HCT116 (cell line): ENCODE measurements around the gene PROM2.

Source experiments
- POLR2A ChIP-seq: IDR thresholded peaks from 2 replicates; pipeline ENCODE4 v1.7.0; 2011; ENCODE audit warnings: borderline replicate concordance; ENCODE audit not compliant: insufficient read depth, insufficient read length; ENCODE audit errors: extremely low read depth
- SRF ChIP-seq: IDR thresholded peaks from 2 replicates; pipeline ENCODE4 v1.6.1; 2012; ENCODE audit warnings: low read depth
- TCF7L2 ChIP-seq: IDR thresholded peaks from 2 replicates; pipeline ENCODE4 v1.7.0; 2011; ENCODE audit warnings: borderline replicate concordance, inconsistent platforms; ENCODE audit not compliant: insufficient read depth, insufficient read length; ENCODE audit errors: extremely low read depth
- TF ChIP-seq, protein P1 (sequence below), 3 experiments: fragments of 200-600 bp in 1 of 3; sonication (generic) in 1 of 3; IDR thresholded peaks in 2 of 3; conservative IDR thresholded peaks in 1 of 3; 2 replicates each; pipeline ENCODE4 v1.5.1; 2012 to 2017; ENCODE audit warnings: low read depth in 2 of 3, low read length in 2 of 3, antibody characterized with exemption in 1 of 3, borderline replicate concordance in 1 of 3, control low read depth in 1 of 3, mild to moderate bottlenecking in 1 of 3, mixed read lengths in 1 of 3, mixed run types in 1 of 3, moderate library complexity in 1 of 3; ENCODE audit not compliant: insufficient read depth in 1 of 3
- TF ChIP-seq, protein P2 (sequence below): IDR thresholded peaks from 2 replicates; pipeline ENCODE4 v1.6.1; 2012; ENCODE audit warnings: low read depth

DNA sequence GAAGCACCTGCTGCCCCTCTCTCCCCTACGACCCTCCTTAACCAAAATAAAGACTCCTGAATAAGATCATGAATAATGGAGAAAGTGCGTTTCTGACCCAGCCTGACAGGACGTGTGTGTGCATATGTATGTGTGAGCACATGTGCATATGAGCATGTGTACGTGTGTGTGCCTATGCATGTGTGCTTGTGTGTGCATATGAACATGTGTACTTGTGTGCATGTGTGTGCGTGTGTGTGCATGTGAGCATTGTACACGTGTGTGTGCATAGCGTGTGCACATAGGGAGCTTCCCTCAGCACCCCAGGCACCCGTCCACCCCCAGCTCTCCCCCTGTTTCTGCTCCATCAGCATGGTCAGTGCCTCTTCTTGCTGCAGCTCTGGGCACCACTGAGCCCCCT is 33.6 kb downstream of the PROM2 start:
- TF ChIP-seq, protein P1, sequence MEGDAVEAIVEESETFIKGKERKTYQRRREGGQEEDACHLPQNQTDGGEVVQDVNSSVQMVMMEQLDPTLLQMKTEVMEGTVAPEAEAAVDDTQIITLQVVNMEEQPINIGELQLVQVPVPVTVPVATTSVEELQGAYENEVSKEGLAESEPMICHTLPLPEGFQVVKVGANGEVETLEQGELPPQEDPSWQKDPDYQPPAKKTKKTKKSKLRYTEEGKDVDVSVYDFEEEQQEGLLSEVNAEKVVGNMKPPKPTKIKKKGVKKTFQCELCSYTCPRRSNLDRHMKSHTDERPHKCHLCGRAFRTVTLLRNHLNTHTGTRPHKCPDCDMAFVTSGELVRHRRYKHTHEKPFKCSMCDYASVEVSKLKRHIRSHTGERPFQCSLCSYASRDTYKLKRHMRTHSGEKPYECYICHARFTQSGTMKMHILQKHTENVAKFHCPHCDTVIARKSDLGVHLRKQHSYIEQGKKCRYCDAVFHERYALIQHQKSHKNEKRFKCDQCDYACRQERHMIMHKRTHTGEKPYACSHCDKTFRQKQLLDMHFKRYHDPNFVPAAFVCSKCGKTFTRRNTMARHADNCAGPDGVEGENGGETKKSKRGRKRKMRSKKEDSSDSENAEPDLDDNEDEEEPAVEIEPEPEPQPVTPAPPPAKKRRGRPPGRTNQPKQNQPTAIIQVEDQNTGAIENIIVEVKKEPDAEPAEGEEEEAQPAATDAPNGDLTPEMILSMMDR (IDR thresholded peaks at IDR 0.05 in 2 of 3, conservative IDR thresholded peaks at IDR 0.05 in 1 of 3; ENCODE audit: borderline replicate concordance in 1 of 3, insufficient read depth in 1 of 3, low read depth in 2 of 3, low read length in 2 of 3) = no peak
- no peak for TF ChIP-seq SRF
- no peak for TF ChIP-seq POLR2A
- TF ChIP-seq, protein P2, sequence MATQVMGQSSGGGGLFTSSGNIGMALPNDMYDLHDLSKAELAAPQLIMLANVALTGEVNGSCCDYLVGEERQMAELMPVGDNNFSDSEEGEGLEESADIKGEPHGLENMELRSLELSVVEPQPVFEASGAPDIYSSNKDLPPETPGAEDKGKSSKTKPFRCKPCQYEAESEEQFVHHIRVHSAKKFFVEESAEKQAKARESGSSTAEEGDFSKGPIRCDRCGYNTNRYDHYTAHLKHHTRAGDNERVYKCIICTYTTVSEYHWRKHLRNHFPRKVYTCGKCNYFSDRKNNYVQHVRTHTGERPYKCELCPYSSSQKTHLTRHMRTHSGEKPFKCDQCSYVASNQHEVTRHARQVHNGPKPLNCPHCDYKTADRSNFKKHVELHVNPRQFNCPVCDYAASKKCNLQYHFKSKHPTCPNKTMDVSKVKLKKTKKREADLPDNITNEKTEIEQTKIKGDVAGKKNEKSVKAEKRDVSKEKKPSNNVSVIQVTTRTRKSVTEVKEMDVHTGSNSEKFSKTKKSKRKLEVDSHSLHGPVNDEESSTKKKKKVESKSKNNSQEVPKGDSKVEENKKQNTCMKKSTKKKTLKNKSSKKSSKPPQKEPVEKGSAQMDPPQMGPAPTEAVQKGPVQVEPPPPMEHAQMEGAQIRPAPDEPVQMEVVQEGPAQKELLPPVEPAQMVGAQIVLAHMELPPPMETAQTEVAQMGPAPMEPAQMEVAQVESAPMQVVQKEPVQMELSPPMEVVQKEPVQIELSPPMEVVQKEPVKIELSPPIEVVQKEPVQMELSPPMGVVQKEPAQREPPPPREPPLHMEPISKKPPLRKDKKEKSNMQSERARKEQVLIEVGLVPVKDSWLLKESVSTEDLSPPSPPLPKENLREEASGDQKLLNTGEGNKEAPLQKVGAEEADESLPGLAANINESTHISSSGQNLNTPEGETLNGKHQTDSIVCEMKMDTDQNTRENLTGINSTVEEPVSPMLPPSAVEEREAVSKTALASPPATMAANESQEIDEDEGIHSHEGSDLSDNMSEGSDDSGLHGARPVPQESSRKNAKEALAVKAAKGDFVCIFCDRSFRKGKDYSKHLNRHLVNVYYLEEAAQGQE = no peak
- TF ChIP-seq TCF7L2 = no peak
